SK-N-MC (cell line): ENCODE results near the gene SIMC1.

ENCODE experiments used
- EZH2 ChIP-seq: fragments of 200-600 bp; sonication (generic); IDR thresholded peaks from one replicate; pipeline ENCODE4 v1.6.1; 2017; ENCODE audit warnings: antibody characterized with exemption
- FOXP2 ChIP-seq: optimal IDR thresholded peaks from 2 replicates; pipeline ENCODE3; 2011; ENCODE audit warnings: mild to moderate bottlenecking, moderate library complexity; ENCODE audit not compliant: insufficient read depth; ENCODE audit errors: extremely low read length, control extremely low read depth
- POLR2AphosphoS5 ChIP-seq: IDR thresholded peaks from 2 replicates; pipeline ENCODE4 v1.6.1; 2012; ENCODE audit warnings: mild to moderate bottlenecking, low read depth, low read length, borderline replicate concordance

DNA sequence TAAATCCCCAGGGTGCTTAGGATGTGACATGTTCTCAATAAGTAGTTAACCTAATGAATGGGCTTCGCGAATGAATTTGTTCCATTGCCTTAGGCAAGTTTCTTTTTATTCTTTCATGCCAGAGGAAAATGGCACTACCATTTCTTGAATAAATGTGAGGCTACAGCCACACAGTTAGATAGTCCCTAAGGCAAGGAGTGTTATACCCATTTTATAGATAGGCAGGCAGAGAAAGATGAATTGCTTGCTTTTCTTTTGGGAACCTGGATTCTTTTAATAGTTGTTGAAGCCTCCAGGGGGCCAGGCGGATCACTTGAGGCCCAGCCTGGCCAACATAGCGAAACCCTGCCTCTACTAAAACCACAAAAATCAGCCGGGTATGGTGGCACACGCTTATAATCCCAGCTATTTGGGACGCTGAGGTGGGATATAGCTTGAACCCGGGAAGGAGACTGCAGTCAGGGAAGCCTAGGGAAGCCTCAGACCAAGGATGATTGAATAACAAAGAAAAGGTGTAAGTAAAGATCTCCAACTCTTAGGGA, 149.2 kb downstream of the SIMC1 start:
- no peak for TF ChIP-seq POLR2AphosphoS5
- no peak for TF ChIP-seq EZH2
- TF ChIP-seq FOXP2, result no peak
